ENCODE results near the gene ZNF281. TPM values are rescaled to one million over a fixed set of nuclear protein-coding genes. Genes with fewer than 3 reads are reported as not detected.
"Not testable (repeated sequence)": the region's sequence is repeated elsewhere in the genome, so short reads cannot be mapped to it uniquely, and the experiment has no call there.

ZNF281 gene
- polyA plus RNA-seq, 1 donor, result 11.6 TPM

DNA sequence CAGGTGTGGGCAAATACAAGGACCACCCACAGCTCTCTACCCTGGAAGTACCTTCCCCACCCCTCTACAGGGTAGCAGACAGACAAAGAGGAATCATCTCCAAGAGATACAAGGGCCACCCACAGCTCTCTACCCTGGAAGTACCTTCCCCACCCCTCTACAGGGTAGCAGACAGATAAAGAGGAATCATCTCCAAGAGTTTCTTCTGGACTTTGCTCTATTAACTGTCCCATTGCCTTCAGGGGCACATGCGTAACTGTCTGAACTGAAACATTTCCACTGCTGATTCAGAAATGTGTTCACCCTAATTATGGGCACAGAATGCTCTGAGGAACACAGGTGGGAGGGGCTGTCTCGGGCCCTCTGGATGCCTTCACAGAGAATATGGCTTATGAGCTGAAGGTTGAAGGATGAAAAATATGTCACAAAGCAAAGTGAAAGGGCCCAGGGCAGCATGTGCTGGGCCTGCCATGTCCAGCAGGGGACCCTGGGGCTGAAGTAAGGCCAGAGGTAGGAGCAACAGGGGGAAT, 43.9 kb downstream of the ZNF281 start:
- no peak for DNase-seq (ENCODE audit: low read depth)

DNA sequence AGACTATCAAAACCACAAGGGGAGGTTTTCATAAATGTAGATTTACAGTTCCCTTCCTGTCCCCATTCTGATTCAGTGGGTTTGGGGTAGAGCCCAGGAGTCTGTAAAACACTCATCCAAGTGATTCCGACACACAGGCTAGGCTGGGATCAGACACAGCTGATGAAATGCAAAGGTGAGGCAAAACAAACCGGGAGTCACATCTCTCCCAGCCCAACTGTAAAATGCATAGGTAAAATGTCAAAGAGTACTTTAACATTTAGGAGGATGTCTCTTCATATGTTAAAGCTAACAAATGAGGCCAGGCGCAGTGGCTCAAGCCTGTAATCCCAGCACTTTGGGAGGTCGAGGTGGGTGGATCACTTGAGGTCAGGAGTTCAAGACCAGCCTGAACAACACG, 45.0 kb downstream of the ZNF281 start:
- DNase-seq (ENCODE audit: low read depth), result no peak

DNA sequence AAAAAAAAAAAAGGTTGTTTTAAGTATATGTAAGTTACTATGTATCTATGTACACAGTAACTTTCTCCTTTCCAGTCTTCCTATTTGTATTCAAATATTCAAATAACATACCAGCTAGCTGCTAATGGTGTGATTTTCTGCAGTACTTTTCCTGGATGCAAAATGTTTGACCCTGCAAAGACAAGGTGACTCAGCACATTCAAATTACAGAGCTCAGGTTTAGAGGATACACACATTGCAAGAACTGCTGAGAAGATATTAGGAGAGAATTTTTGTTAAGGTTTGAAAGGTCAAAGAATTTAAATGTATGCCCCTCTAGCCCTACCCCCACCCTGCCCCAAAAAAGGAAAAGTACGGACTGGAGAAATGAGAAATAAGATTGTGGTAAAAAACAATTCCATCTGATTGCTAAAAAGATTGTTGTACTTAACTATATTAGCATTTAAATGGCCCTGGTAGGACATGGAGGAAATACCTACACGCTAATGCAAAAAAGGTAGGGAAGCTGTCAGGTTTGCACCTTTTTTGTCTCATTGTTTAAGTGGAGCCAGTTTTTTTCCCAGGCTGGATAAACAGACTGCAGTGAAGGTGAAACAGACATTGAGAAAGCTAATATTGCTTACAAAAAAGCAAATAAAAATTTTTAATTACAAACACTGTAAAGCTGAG, 45.6 kb downstream of the ZNF281 start:
- no peak for DNase-seq (ENCODE audit: low read depth)

DNA sequence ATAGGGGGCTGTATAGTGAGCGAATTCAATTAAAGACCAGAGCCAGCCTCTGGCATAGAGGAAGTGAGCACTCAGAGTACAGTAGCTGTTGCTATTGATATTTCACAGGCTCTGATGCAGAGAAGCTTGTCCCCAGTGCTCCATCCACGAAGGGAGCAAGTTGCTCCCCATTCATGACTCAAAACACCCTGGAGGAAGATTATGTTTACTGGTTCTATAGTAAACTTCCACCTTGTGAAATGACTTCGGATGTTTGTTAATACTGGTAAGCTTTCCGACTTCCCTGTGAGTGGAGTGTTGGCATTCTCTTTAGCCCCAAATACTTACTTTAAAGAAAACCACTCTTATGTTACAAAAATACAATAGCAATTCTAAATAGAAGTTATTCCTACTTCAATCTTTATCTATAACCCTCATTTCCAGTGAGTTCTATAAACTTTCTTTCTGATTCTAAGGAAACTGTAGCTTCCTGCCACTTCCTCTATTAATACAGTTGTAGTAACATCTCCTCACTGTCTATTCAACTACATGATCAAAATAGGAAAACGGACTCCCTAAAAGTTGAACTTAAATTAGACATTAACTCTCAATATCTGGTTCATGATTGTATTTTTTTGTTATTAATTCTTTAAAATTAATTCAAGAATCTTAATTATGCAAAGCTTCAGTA, 46.4 kb downstream of the ZNF281 start:
- DNase-seq (ENCODE audit: low read depth), result no peak

DNA sequence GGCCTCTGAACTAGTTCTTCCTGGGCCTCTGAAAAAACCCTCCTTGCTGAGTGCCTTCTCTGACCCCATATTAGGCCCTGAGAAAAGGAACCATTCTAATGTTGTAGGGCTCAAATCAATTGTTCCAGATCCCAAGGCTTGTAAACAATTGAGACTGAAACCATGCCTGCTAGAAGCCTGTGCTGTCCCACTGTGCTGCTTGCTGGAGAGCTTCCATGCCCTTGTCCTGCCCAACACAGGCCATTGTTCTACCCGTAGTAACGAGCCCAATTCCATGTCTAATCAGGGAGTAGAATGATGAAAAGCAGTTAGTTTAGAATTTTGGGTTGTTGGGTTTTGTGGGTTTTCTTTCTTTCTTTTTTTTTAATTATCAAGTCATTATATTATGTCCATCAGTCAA, 47.4 kb downstream of the ZNF281 start:
- DNase-seq (ENCODE audit: low read depth), result no peak

DNA sequence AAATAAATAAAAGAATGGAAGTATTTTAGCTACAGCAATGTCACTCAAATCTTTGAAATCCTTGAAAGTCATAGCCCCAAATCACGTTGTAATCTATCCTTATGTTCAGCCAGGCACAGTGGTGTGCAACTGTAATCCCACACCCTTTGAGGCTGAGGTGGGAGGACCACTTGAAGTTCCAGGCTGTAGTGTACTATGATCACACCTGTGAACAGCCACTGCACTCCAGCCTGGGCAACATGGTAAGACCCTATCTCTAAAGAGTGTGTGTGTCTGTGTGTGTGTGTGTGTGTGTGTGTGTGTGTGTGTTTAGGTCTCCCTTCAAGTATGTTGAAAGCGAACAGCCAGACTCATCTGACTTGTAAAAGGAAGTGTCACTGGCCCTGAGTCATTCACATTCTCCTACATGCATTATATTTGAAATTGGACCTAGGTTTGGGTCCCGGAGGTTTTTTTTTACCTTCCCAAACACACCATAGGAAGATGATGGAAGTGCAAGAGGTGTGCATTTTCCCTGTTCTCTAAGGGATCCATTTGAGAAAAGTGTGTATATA, 50.1 kb downstream of the ZNF281 start:
- DNase-seq (ENCODE audit: low read depth), result no peak

DNA sequence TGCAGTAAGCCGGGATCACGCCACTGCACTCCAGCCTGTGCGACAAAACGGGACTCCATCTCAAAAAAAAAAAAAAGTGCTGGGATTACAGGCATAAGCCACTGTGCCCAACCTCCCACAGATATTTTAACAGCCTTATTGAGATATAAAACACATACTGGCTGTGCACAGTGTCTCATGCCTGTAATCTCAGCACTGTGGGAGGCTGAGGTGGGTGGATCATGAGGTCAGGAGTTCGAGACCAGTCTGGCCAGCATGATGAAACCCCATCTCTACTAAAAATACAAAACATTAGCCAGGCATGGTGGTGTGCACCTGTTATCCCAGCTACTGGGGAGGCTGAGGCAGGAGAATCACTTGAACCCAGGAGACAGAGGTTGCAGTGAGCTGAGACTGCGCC, 51.9 kb downstream of the ZNF281 start:
- DNase-seq (ENCODE audit: low read depth), result not testable (repeated sequence)

DNA sequence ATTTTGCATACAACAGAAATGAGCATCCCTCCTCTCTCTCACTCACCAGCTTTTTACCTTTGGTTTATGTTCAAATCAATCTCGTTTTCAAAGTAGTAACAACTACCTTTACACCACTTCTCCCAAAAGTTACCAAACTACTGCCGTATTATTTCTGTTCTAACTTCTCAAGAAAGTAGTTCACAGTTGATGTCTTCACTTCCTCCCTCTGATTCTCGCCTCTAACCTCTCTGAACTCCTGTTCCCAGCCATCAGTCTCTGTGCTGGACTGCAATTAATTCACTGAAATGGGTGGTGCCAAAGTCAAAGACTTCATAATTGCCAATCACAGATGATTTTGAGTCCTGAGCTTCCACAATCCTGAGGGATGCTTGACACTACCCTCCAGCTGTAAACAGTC, 54.0 kb downstream of the ZNF281 start:
- no peak for DNase-seq (ENCODE audit: low read depth)

Other genes with a start within 250 kb of the ZNF281 start
- gene KIF14, start 210.7 kb upstream of the ZNF281 start, polyA plus RNA-seq (ENCODE audit: insufficient read length), result 2.5 TPM